A204.1 (cell line): ENCODE results near the gene KIAA1210.
"Not testable (repeated sequence)": the region's sequence is repeated elsewhere in the genome, so short reads cannot be mapped to it uniquely, and the experiment has no call there.

Experiments used
- FAIRE-seq: peaks from 2 replicates; lab custom pipeline; 2012; peaks lifted over from hg19 to GRCh38; lab: Jason Lieb, UNC

KIAA1210 gene

GRCh38 chrX:119030990-119031389 is 96.6 kb downstream of the KIAA1210 start:
- no peak for FAIRE-seq

DNA sequence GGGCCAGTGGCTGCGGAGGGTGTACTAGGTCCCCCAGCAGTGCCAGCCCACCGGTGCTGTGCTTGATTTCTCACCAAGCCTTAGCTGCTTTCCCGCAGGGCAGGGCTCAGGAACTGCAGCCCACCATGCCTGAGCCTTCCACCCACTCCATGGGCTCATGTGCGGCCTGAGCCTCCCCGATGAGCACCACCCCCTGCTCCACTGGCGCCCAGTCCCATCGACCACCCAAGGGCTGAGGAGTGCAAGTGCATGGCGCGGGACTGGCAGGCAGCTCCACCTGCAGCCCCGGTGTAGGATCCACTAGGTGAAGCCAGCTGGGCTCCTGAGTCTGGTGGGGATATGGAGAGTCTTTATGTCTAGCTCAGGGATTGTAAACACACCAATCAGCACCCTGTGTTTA is 98.0 kb downstream of the KIAA1210 start:
- FAIRE-seq: not testable (repeated sequence)

GRCh38 chrX:119028733-119029330 is 98.8 kb downstream of the KIAA1210 start:
- FAIRE-seq: no peak
